Cerebellar nuclear complex (tissue), 1 donor: ENCODE data around the gene SLU7.

Source experiments
- DNase-seq, 2 experiments: peaks; one replicate each; lab custom pipeline; 2025; lab: John Stamatoyannopoulos, UW

Gene SLU7

DNA sequence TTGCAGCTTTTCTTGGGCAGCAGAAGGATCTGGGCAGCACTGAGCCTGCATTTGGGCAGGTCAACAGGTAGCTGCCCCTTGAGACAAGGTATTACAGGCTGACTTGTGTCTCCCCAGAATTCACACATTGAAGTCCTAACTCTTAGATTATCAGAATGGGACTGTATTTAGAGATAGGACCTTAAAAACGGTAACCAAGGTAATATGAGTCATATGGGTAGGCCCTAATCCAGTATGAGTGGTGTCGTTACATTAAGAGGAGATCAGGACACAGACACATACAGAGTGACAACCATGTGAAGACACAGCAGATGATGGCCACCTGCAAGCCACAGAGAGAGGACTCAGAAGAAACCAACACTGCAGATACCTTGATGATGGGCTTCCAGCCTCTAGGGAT, 51.6 kb downstream of the SLU7 start:
- DNase-seq = no peak

- DNase-seq = no peak
These were observed 52.7 kb downstream of the SLU7 start for GRCh38 chr5:160366230-160366629.

GRCh38 chr5:160363660-160364395, 55.1 kb downstream of the SLU7 start:
- no peak for DNase-seq

- DNase-seq = no peak
These were observed 55.7 kb downstream of the SLU7 start for GRCh38 chr5:160363211-160363610.

GRCh38 chr5:160361624-160362228, 57.2 kb downstream of the SLU7 start:
- DNase-seq = no peak

DNA sequence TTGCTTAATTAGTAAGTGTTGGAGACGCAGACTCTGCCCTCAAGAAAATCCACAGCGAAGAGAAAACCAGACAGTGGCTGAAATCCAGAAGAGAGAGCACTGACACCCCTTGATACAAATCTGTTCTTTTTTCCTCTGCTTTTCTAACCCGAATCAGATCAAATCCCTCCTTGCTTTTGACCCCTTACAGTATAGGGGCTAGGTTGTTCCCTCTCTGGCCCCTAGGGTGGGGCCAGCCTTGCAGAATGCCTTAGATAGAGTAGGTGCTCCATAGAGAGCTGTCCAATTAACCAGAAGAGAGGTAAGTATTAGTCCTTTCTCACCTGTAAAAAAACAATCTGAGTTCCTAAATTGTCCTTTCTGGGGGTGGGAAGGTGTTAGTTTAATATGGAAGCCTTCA, 58.6 kb downstream of the SLU7 start:
- no peak for DNase-seq

GRCh38 chr5:160359816-160360215, 59.1 kb downstream of the SLU7 start:
- no peak for DNase-seq

- DNase-seq = no peak
These were observed 59.6 kb downstream of the SLU7 start for GRCh38 chr5:160359242-160359641.

DNA sequence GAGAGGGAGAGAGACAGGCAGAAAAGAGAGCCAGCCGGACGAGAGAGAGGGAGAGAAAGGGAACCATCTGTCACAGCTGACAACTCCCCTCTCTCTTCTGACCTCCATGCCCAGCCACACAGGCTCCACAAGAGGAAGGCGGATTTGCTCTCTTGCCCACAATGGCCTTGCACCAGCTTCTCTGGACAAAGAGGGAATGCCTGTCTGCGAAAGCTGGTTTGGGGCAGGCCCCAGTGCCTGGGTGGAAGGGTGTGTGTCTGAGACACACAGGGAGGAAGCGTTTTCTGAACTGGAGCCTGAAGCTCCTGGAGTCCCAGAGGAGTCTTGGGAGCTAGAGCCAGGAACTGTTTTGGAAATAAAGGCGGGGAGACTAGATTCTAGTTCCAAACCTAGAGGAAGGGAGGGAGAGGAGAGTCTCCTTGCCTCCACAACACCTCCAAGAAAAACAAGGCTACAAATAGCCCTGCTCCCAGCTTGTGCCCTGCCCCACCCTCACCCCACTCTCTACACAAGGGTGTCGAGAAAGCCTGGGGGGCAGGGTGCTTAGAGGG, 60.9 kb downstream of the SLU7 start:
- DNase-seq = peak in 1 of 2 experiments; percentile 75

GRCh38 chr5:160357394-160357793, 61.5 kb downstream of the SLU7 start:
- no peak for DNase-seq

GRCh38 chr5:160356550-160357347, 62.1 kb downstream of the SLU7 start:
- DNase-seq = peak in 1 of 2 experiments; percentile 7

GRCh38 chr5:160354666-160355065, 64.2 kb downstream of the SLU7 start:
- no peak for DNase-seq

- peak; percentile 68 to 82 for DNase-seq
These were observed 65.5 kb downstream of the SLU7 start for GRCh38 chr5:160353379-160353778.

GRCh38 chr5:160352308-160352707, 66.6 kb downstream of the SLU7 start:
- DNase-seq = no peak
